GM21447 (cell line): Measurements from ENCODE around the gene SLC48A1.

Source experiments
- ATAC-seq: cut with Tn5 transposase; IDR thresholded peaks from one replicate; pipeline ENCODE4 v1.9.1; 2021; ENCODE audit not compliant: unreplicated experiment

Gene SLC48A1

GRCh38 chr12:47773062-47773857, at the start of gene SLC48A1:
TSS of gene SLC48A1 (plus strand) at chr12:47773238. CDS start at chr12:47773305, 67 bp downstream.
- peak; percentile 74 for ATAC-seq

- ATAC-seq: no peak
Observed at GRCh38 chr12:47725091-47725772, 47.8 kb upstream of the SLC48A1 start, which contains the start of gene ENDOU. TSS of gene ENDOU (minus strand) at chr12:47725490. CDS start at chr12:47725413, 77 bp downstream.

- ATAC-seq: peak; percentile 80
Observed at GRCh38 chr12:47725893-47726292, 47.1 kb upstream of the SLC48A1 start.

- ATAC-seq: no peak
Observed at GRCh38 chr12:47729233-47729632, 43.8 kb upstream of the SLC48A1 start.

GRCh38 chr12:47730341-47730744, 42.7 kb upstream of the SLC48A1 start:
- no peak for ATAC-seq

GRCh38 chr12:47731723-47732122, 41.3 kb upstream of the SLC48A1 start:
- ATAC-seq: no peak

- no peak for ATAC-seq
Observed at GRCh38 chr12:47732504-47732903, 40.5 kb upstream of the SLC48A1 start.

- no peak for ATAC-seq
Observed at GRCh38 chr12:47733142-47733541, 39.9 kb upstream of the SLC48A1 start.

GRCh38 chr12:47734725-47735480, 38.1 kb upstream of the SLC48A1 start:
- no peak for ATAC-seq

- ATAC-seq: no peak
Observed at GRCh38 chr12:47735649-47736048, 37.4 kb upstream of the SLC48A1 start.

- no peak for ATAC-seq
Observed at GRCh38 chr12:47736216-47736615, 36.8 kb upstream of the SLC48A1 start.

GRCh38 chr12:47736877-47737676, 36.0 kb upstream of the SLC48A1 start:
- no peak for ATAC-seq

GRCh38 chr12:47737936-47738594, 35.0 kb upstream of the SLC48A1 start:
- ATAC-seq: no peak

GRCh38 chr12:47739297-47739696, 33.7 kb upstream of the SLC48A1 start:
- ATAC-seq: no peak

GRCh38 chr12:47739979-47740378, 33.1 kb upstream of the SLC48A1 start:
- peak; percentile 47 for ATAC-seq

GRCh38 chr12:47740606-47741339, 32.3 kb upstream of the SLC48A1 start:
- peak; percentile 60 for ATAC-seq

GRCh38 chr12:47741340-47741703, 31.7 kb upstream of the SLC48A1 start:
- ATAC-seq: peak; percentile 36

GRCh38 chr12:47742253-47742825, 30.7 kb upstream of the SLC48A1 start:
- no peak for ATAC-seq

- ATAC-seq: no peak
Observed at GRCh38 chr12:47743311-47743860, 29.7 kb upstream of the SLC48A1 start.
